K562 treated with DMSO at 1 percent for 48 hours (cell line): ENCODE data around the gene BEX3. TPM values are rescaled to one million over a fixed set of nuclear protein-coding genes. Genes with fewer than 3 reads are reported as not detected.

ENCODE experiments used
- total RNA-seq: library from RNA; unstranded; fragments of 300-600 nt; gene quantifications from 2 replicates; pipeline ENCODE4 v1.2.3, GENCODE V29; 2022; ENCODE audit warnings: low replicate concordance; ENCODE audit errors: extremely low read depth

BEX3 gene
- not detected in 2 replicates for total RNA-seq

DNA sequence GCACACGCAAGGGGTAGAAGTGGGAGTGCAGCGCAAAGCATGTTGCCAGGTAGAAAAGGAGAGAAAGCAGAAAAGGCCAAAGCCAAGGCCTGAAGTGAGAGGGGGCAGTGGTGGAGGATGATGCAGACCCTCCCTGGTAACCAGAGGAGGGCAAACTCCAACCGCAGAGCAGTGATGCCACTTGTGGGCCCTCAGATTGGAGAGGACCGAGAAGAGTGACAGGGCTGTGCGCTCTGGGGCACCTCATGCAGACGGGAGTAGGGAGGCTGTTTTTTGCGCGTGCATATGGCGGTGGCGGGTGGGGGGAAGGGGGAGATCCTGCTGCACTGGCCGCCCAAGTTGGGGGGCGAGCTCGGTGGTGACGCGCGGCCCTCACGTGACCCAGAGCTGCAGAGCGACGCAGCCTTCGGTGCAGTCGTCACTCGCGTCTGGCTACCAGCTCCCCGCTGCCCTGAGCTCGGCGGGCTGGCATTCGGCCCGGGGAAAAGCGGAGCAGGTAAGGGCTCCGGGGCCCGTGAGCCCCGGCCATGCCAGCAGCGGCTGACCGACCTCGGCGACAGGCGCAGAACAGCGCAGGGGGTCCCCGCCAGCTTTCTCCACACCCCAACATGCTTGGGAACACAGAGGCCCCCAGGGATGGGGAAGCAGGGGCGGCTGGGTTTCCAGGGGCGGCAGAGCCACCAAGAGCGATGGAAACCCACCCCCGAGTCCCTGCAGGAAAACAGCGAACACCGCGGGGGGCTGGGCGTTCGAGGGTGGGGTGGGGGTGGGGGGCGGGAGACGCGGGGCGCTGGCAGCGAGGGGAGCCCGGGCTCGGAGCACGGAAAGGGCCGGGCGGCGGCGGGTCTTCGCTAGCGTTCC is at the start of gene BEX3:
BEX3 (plus strand) TSS at position 421 of the 861 bp plus-strand sequence. CDS start 984 bp downstream, outside the sequence.

DNA sequence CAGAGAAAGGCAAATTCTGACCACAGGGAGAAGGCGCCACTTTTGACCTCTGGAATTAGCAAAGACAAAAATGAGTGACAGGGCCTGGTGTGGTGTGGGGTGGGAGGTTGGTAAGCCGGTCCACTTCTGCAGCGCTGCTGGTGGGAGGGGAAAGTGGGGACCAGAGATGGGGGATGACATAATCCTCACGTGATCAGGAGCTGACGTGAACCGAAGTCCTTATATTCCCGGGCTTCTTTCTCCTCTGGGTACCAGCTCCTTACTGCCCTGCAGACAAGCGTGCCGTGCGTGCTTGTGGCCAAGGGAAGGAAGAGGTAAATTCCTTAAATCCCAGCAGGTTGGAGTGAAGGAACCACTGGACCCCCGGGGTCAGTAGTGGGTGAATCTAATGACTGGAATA is 46.3 kb upstream of the BEX3 start, which contains the start of gene TCEAL7:
TCEAL7 (plus strand) TSS at position 249 of the 400 bp plus-strand sequence. CDS start 1,165 bp downstream, outside the sequence.

DNA sequence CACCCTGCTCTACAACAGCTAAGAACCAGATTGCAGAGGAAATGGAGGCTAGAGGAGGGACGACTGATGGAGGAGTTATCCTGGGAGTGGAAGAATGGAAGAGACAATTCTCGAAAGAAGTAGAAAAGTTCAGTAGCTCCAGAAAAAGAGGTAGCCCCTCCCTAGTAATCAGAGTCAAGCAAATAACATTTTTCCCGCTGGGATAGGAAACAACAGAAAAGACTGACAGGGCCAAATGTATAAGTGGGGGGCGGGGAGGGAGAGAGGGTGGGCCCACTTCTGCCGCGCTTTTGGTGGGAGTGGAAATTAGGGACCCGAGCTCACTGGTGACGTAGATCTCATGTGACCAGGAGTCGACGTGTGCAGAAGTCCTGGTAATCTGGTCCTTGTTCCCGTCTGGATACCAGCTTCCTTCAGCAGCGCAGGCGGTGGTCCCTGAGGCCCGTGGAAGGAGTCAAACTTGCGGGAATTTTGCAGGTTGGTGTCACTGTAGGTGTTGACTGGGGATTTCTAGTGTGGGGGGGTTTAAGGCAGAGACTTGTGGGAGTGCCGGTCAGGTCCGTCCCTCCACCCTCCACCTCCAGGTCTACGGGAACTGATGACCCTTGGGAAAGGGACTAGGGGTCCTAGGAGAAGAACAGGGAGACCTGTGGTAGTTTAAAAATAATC is 20.1 kb upstream of the BEX3 start, which contains the start of gene TCEAL9:
TCEAL9 (plus strand) TSS at position 377 of the 669 bp plus-strand sequence. CDS start 1,179 bp downstream, outside the sequence.

Other genes with a start within 250 kb of the BEX3 start
- not detected in 2 replicates for gene BEX4, start 161.4 kb upstream of the BEX3 start, total RNA-seq
- gene TCEAL8, start 121.4 kb upstream of the BEX3 start, total RNA-seq = not detected in 2 replicates
- not detected in 2 replicates for gene TCEAL5, start 99.8 kb upstream of the BEX3 start, total RNA-seq
- not detected in 2 replicates for gene BEX2, start 65.5 kb upstream of the BEX3 start, total RNA-seq
- gene TCEAL7, start 46.3 kb upstream of the BEX3 start, total RNA-seq = not detected in 2 replicates
- not detected in 2 replicates for gene TCEAL9, start 20.0 kb upstream of the BEX3 start, total RNA-seq
- not detected in 2 replicates for gene RAB40A, start 143.0 kb downstream of the BEX3 start, total RNA-seq
- not detected in 2 replicates for gene TCEAL4, start 209.0 kb downstream of the BEX3 start, total RNA-seq
- not detected in 2 replicates for gene TCEAL3, start 231.4 kb downstream of the BEX3 start, total RNA-seq